Uterus (tissue), 4 donors: ENCODE data around the gene SIN3B. TPM values are rescaled to one million over a fixed set of nuclear protein-coding genes. Genes with fewer than 3 reads are reported as not detected.

Source experiments
- DNase-seq, 2 donors: peaks; one replicate each; pipeline ENCODE4 v3.0.0-alpha.2; 2019 to 2020
- H3K27ac ChIP-seq, 2 donors: fragments of 200-600 bp; sonication (generic); 1 replicate in 1 of 2; 2 replicates in 1 of 2; pipeline ENCODE4 v1.5.1; 2016 to 2018
- H3K27me3 ChIP-seq, 2 donors: fragments of 200-600 bp; sonication (generic); one replicate each; pipeline ENCODE4 v1.5.1; 2018 to 2019; ENCODE audit warnings: control low read depth in 1 of 2
- H3K36me3 ChIP-seq, 2 donors: fragments of 200-600 bp; sonication (generic); one replicate each; pipeline ENCODE4 v1.5.1; 2019; ENCODE audit warnings: control low read depth in 1 of 2
- H3K4me1 ChIP-seq, 2 donors: fragments of 200-600 bp; sonication (generic); one replicate each; pipeline ENCODE4 v1.5.1; 2018 to 2019; ENCODE audit warnings: control low read depth in 1 of 2
- H3K4me3 ChIP-seq, 2 donors: fragments of 200-600 bp; sonication (generic); 1 replicate in 1 of 2; 2 replicates in 1 of 2; pipeline ENCODE4 v1.5.1; 2018 to 2019; ENCODE audit warnings: mild to moderate bottlenecking in 1 of 2
- H3K9me3 ChIP-seq, 2 donors: fragments of 200-600 bp; sonication (generic); one replicate each; pipeline ENCODE4 v1.5.1; 2019; ENCODE audit warnings: control low read depth in 1 of 2
- POLR2A ChIP-seq, 2 donors: fragments of 450-650 bp; IDR thresholded peaks; one replicate each; pipeline ENCODE4 v1.6.1; 2016; ENCODE audit warnings: antibody characterized with exemption in 2 of 2, mild to moderate bottlenecking in 1 of 2, moderate library complexity in 1 of 2
- intact Hi-C: fragments of 100-400 bp; cut with DNase I; formaldehyde crosslinking; loops from one replicate; pipeline ENCODE4 v1.15.1; 2023; ENCODE audit warnings: low total_unique reads
- total RNA-seq, 4 donors: library from RNA; depleted of rRNA in 3 of 4; stranded (reverse); fragments of >200 nt in 3 of 4; gene quantifications; one replicate each; pipeline versions ENCODE4 v1.1.0 to v1.2.4, GENCODE V29; 2014 to 2023
- TF ChIP-seq, protein P1 (sequence below), 4 experiments: fragments of 200-600 bp in 2 of 4; fragments of 450-650 bp in 2 of 4; sonication (generic) in 2 of 4; IDR thresholded peaks; one replicate each; pipeline ENCODE4 v1.5.1; 2016 to 2019; ENCODE audit warnings: antibody characterized with exemption in 4 of 4, mild to moderate bottlenecking in 2 of 4, moderate library complexity in 1 of 4
- donor health status: DM: yes; HTN: yes; CAD: no.

The SIN3B gene
- total RNA-seq, 4 donors from 2014 or later: 21.2 to 149 (median 92.3) TPM

DNA sequence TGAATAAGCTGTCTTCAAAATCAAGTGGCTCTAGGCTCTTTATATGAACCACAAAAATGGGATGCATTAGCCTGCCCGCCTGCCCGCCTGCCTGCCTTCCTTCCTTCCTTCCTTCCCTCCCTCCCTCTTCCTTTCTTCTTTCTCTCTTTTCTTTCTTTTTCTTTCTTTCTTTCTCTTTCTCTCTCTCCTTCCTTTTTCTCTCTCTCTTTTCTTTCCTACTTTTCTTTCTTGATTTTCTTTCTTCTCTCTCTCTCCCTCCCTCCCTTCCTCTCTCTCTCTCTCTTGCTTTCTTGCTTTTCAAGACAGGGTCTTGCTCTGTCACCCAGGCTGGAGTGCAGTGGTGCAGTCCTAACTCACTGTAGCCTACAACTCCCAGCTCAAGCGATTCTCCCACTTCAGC is 86.5 kb downstream of the SIN3B start:
- Histone ChIP-seq H3K27ac (no peak overlapping the region), H3K9me3 (peaks cover 0 to 9% of the 10 kb centered on the region in 2 donors), H3K27me3 (no peaks in the 10 kb centered on the region), H3K4me3 (no peak overlapping the region), H3K4me1 (no peaks in the 10 kb centered on the region), H3K36me3 (no peaks in the 10 kb centered on the region)
- DNase-seq: no peak
- intact Hi-C loops: no loop called here
- TF ChIP-seq, protein P1, sequence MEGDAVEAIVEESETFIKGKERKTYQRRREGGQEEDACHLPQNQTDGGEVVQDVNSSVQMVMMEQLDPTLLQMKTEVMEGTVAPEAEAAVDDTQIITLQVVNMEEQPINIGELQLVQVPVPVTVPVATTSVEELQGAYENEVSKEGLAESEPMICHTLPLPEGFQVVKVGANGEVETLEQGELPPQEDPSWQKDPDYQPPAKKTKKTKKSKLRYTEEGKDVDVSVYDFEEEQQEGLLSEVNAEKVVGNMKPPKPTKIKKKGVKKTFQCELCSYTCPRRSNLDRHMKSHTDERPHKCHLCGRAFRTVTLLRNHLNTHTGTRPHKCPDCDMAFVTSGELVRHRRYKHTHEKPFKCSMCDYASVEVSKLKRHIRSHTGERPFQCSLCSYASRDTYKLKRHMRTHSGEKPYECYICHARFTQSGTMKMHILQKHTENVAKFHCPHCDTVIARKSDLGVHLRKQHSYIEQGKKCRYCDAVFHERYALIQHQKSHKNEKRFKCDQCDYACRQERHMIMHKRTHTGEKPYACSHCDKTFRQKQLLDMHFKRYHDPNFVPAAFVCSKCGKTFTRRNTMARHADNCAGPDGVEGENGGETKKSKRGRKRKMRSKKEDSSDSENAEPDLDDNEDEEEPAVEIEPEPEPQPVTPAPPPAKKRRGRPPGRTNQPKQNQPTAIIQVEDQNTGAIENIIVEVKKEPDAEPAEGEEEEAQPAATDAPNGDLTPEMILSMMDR (IDR thresholded peaks at IDR 0.05): no peak
- TF ChIP-seq POLR2A (IDR thresholded peaks at IDR 0.05): no peak

DNA sequence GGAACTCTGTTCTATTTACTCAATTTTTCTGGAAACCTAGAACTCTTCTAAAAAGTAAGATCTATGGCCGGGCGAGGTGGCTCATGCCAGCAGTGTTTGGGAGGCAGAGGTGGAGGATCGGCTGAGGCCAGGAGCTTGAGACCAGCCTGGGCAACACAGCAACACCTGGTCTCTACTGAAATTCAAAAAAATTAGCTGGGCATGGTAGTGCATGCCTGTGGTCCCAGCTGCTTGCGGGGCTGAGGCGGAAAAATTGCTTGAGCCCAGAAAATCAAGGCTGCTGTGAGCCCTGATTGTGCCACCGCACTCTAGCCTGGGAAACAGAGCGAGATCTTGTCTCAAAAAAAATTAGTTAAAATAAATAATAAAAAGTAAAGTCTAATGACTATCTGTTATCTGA is 88.2 kb downstream of the SIN3B start:
- H3K27ac ChIP-seq: no peak overlapping the region
- intact Hi-C loops: no loop called here
- H3K27me3 ChIP-seq: no peaks in the 10 kb centered on the region
- H3K36me3 ChIP-seq: no peaks in the 10 kb centered on the region
- TF ChIP-seq, protein P1 (IDR thresholded peaks at IDR 0.05): no peak
- no peak for TF ChIP-seq POLR2A (IDR thresholded peaks at IDR 0.05)
- H3K4me1 ChIP-seq: no peaks in the 10 kb centered on the region
- peaks cover 0 to 9% of the 10 kb centered on the region in 2 donors for H3K9me3 ChIP-seq
- no peak overlapping the region for H3K4me3 ChIP-seq
- DNase-seq: no peak

DNA sequence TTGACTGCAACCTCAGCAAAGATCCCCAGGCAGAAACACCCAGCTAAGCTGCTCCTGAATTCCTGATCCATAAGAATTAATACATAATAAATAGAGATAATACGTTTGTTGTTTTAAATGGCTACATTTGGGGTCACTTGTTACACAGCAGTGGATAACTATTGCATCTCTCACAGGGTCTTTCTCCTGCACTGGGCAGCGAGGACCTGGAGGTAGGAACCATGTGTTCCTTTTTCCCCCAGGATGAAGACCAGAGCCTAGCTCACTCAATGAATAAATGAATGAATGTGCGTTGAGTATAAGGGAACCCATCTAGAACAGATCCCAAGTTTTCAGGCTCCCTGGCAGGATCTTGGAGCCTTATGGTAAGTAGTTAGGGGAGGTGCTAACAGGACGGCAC is 90.3 kb downstream of the SIN3B start:
- no peak for TF ChIP-seq POLR2A (IDR thresholded peaks at IDR 0.05)
- TF ChIP-seq, protein P1 (IDR thresholded peaks at IDR 0.05): no peak
- no peaks in the 10 kb centered on the region for H3K4me1 ChIP-seq
- intact Hi-C loops: no loop called here
- H3K27ac ChIP-seq: no peak overlapping the region
- no peaks in the 10 kb centered on the region for H3K36me3 ChIP-seq
- H3K27me3 ChIP-seq: no peaks in the 10 kb centered on the region
- no peak for DNase-seq
- no peak overlapping the region for H3K4me3 ChIP-seq
- no peaks in the 10 kb centered on the region for H3K9me3 ChIP-seq

DNA sequence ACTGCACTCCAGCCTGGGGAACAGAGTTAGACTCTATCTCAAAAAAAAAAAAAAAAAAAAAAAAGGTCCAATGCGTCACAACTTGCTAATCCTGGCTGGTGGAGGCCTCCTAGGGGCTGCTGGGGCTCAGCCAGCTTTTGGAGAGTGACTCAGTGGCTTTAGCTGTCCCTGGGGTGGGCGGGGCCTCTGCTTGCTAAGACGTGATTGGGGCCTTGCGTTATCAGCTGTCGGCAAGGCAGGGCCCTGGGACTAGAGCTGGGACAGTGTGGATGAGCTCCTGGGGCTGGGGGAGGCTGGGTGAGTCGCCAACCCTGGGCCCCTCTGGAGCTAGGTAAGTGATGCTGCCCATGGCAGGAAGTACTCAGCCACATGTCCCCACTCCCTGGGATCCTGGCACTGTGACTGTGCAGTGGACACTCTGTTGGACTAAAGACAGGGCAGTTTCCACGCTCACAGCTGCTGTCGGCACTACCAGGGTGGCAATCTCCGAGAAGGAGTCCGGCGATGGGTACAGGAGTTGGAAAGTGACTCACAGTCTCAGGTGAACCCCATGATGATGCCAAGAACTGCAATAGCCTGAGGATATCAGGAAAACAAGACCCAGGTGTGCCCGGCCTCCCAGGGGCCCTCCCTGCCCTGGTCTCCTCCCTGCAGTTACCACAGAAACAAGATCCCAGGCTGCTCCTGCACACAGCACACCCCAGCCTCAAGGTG is 91.8 kb downstream of the SIN3B start:
- no peak for DNase-seq
- H3K4me3 ChIP-seq: no peak overlapping the region
- H3K4me1 ChIP-seq: no peaks in the 10 kb centered on the region
- no peaks in the 10 kb centered on the region for H3K36me3 ChIP-seq
- no peak overlapping the region for H3K27ac ChIP-seq
- TF ChIP-seq, protein P1 (IDR thresholded peaks at IDR 0.05): no peak
- no peak for TF ChIP-seq POLR2A (IDR thresholded peaks at IDR 0.05)
- no peaks in the 10 kb centered on the region for H3K9me3 ChIP-seq
- H3K27me3 ChIP-seq: no peaks in the 10 kb centered on the region
- intact Hi-C loops: no loop called here

DNA sequence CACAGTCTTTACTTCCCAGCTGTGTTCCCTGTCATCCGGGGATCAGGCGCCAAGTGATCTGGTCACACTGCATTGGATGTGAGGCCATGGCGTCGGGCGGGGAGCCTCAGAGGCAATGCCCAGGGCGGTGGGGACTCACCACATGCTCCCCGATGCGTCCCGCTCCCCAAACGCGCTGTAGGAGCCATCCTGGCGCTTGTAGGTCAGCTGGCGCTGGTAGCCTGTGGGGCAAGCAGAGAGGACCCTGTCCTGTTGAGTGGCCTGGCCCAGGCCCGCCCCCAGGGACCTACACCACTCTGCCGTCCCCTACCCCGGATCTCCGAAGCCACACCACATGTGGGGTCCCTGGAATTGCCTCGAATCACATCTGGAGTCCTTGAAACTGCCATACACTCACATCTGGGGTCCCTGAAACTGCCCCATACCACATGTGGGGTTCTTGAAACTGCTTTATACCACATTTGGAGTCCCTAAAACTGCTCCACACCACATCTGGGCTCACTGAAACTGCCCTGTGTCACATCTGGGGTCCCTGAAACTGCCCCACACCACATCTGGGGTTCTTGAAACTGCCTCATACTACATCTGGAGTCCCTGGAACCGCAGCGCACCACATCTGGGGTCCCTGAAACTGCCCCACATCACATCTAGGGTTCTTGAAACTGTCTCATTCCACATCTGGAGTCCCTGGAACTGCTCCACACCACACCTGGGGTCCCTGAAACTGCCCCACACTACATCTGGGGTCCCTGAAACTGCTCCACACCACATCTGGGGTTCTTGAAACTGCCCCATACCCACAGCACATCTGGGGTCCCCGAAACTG is 92.8 kb downstream of the SIN3B start:
- TF ChIP-seq, protein P1 (IDR thresholded peaks at IDR 0.05): no peak
- TF ChIP-seq POLR2A (IDR thresholded peaks at IDR 0.05): no peak
- intact Hi-C loops: no loop called here
- no peak for DNase-seq
- Histone ChIP-seq H3K36me3 (no peaks in the 10 kb centered on the region), H3K27ac (no peak overlapping the region), H3K9me3 (no peaks in the 10 kb centered on the region), H3K27me3 (no peaks in the 10 kb centered on the region), H3K4me3 (no peak overlapping the region), H3K4me1 (no peaks in the 10 kb centered on the region)
